Measurements from ENCODE around the gene SOAT2.
A peak's percentile ranks its signal among the peaks of the same experiment; 100 is the strongest.
"Not testable (repeated sequence)": the region's sequence is repeated elsewhere in the genome, so short reads cannot be mapped to it uniquely, and the experiment has no call there.

SOAT2 gene

DNA sequence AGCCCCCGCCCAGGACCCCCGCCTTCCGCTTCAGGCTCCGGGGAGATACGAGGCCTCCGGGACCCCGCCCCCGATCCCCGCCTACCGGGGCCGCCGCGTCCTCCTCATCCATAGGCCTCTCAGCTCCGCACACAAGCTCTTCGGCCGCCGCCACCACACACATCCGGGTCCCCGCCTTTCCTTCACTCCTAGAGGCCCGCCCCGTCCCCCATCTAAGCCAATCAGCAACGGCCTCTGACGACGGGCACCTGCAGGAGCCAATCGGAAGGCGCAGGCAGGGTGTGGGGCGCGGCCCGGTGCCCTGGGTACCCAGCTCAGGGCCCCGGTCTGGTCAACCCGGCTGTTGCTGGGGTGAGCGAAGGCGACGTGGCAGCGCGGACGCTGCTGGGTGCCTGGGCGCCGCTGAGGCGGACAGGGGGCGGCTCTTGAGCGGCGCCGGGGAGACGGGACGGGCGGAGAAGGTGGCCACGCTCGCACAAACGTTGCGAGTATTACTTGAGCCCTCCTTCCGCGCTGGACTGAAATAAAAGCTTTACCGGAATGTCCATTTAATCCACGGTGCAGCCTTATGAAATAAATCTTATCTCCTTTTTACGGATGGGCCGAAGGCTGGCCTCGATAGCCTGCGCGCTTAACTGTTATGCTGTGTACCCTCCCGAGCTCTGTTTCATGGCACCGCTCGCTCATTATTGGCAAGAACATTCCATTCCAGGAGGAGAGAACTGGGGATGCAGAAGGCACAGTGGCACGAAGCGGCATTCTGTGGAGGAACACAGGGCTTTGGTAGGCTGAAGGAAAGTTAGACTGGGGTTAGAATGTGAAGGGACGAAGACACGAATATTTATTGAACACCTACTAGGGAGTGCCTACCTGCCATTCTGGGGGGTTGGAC is 23.8 kb upstream of the SOAT2 start, which contains the start of gene SPRYD3:
SPRYD3 (minus strand) TSS at position 165 of the 892 bp plus-strand sequence; CDS start at position 108, 57 bp downstream.
- DNase-seq (ENCODE audit: low read depth in 2 of 2), result peak; percentile 93 to 95

DNA sequence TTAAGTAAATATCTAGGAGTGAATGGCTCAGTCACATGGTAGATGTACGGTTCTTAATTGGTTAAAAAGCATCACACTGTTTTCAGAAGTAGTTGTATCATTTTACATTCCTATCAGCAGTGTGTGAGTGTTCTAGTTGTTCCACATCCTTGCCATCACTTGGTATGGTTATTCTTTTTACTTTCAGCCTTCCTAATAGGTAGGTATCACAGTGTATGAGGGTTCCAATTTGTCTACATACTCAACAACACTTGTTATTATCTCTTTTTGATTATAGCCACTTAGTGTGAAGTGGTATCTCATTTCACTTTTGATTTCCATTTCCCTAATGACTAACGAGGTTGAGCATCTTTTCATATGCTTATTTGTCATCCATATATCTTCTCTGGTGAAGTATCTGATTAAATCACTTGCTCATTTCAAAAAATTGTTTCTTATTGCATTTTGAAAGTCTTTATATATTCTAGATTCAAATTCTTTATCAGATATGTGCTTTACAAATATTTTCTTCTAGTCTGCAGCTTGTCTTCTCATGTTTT is 20.6 kb upstream of the SOAT2 start:
- no peak for DNase-seq (ENCODE audit: low read depth in 2 of 2)

DNA sequence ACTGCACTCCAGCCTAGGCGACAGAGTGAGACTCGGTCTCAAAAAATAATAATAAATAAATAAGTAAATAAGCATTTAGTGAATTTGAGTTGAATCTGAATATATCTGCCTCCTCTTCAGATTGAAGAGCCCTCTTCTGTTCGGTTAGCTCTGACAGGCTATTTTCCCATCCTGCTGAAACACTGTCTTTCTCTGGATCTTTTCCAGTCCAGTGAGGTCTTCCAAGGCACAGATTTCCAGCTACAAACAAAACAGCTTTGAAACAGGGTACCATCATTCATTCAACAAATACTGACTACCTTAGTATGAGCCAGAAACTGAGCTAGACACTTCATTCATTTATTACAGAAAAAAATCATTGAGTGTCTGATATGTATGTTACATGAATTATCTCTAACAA is 16.9 kb upstream of the SOAT2 start:
- no peak for DNase-seq (ENCODE audit: low read depth in 2 of 2)

DNA sequence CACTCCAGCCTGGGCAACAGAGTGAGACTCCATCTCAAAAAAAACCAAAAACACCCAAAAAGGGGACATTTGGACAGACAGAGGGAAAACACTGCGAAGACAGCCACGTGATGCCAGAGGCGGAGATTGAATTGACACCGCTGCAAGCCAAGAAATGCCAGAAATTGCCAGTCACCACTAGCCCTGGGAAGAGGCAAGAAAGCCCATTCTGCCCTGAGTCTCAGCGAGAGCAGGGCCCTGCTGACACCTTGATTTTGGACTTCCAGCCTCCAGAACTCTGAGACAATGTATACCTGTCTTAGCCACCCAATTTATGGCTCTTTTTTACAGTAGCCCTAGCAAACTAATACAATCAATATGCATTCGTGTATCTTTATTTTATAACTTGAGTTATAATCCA is 13.2 kb upstream of the SOAT2 start:
- DNase-seq (ENCODE audit: low read depth in 2 of 2), result no peak

DNA sequence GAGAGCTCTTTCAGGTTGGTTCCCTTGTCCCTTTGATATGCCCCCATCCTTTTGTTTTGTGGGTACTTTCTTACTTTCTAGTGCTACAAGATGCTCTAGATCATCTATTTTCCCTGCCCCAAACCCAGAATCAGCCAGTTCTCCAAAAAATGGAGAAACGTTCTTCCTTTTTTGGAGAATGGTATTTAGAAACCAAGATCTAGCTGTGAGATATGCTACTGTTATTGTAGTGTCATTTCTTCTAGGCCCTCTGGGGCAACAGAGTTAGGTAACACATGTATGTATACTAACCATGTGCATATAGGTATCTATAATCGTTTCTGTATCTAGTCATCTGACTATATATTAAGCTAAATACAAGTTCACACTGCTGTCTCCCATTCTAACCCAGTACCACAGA is 12.7 kb upstream of the SOAT2 start:
- no peak for DNase-seq (ENCODE audit: low read depth in 2 of 2)

DNA sequence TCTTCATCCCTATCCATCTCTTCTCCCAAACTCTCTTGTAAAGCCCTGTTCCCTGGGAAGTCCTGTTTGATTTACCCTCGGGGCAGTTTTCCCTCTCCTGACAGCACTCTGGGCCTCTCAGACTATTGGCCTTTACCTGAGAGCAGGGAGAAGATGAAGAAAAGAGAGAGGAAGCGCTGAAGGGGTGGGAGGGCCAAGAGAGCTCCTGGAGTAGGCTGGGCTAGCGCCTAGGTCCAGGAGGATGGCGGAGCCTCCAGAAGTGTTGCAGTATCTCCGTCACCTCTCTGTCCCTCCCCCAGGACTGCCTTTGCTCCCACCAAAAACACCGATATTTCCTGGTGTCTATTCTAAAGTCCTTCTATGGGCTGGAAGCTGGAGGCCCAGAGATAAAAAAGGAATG is 11.5 kb upstream of the SOAT2 start:
- no peak for DNase-seq (ENCODE audit: low read depth in 2 of 2)

DNA sequence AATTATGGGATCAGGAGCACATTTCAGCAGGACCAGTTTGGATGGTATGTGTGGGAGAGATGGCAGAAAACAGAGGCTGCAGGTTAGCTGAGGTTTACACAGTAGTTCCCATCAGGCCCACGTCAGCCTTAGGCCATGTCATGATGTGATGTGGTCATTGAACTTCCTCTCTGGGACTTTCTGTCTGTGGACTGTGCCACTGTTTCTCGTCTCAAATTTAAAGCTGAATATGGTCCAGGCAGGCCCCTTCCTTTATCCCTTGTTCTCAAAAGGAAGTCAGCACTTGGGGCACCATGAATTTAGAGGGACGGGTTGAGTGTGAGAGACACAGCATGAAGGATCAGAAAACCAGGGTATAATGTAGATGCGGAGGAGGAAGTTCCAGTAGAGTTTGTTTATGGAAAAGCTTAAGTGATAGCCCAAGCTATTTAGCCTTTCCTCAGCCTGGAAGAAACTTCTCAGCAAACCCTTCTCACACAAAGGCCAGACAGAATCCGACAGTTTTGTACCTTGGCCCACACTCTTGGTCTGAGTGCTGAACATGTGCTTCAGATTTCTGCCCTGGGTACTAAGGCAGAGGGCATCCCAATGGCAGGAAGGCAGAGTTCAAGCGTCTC is 9.4 kb upstream of the SOAT2 start:
- no peak for DNase-seq (ENCODE audit: low read depth in 2 of 2)

DNA sequence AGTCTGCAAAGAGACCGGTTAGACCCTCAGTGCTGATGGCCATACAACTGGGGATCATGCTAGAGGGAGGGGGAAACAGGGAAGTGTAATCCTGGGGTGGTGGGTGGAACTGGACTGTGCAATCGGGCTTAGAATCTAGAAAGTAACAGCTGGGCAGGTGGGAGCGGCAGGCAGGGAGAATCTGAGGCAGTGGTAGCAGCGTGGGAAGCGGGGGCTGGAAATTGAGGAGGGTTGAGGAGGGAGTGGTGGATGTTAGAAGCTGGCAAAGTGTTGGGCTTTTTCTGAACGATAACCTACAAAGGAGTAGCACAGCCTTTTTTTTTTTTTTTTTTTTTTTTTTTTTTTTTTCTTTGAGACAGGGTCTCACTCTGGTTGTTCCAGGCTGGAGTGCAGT is 8.9 kb upstream of the SOAT2 start:
- DNase-seq (ENCODE audit: low read depth in 2 of 2), result no peak

DNA sequence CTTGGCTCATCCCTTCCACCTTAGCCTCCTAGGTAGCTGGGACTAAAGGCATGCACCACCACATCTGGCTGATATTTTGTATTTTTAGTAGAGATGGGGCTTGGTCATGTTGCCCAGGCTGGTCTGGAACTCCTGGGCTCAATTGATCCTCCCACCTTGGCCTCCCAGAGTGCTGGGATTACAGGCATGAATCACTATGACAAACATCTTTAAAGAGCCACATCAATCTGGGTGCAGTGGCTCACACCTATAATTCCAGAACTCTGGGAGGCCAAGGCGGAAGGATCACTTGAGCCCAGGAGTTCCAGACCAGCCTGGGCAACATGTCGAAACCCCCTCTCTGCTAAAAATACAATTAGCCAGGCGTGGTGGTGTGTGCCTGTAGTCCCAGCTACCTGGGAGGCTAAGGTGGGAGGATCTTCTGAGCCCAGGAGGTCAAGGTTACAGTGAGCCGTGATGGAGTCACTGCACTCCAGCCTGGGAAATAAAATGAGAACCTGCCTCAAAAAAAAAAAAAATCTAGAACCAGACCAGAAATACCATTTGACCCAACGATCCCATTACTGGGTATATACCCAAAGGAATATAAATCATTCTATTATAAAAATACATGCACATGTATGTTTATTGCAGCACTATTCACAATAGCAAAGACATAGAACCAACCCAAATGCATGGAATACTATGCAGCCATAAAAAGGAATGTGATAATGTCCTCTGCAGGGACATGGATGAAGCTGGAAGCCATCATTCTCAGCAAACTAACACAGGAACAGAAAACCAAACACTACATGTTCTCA is 8.3 kb upstream of the SOAT2 start:
- not testable (repeated sequence) for DNase-seq (ENCODE audit: low read depth in 2 of 2)

DNA sequence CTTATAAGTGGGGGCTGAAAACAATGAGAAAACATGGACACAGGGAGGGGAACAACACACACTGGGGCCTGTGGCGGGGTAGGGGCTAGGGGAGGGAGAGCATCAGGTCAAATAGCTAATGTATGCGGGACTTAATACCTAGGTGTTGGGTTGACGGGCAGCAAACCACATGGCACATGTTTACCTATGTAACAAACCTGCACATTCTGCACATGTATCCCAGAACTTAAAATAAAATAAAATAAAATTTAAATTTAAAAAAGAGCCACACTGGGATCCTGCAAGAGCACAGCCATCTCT is 7.7 kb upstream of the SOAT2 start:
- DNase-seq (ENCODE audit: low read depth in 2 of 2), result not testable (repeated sequence)

DNA sequence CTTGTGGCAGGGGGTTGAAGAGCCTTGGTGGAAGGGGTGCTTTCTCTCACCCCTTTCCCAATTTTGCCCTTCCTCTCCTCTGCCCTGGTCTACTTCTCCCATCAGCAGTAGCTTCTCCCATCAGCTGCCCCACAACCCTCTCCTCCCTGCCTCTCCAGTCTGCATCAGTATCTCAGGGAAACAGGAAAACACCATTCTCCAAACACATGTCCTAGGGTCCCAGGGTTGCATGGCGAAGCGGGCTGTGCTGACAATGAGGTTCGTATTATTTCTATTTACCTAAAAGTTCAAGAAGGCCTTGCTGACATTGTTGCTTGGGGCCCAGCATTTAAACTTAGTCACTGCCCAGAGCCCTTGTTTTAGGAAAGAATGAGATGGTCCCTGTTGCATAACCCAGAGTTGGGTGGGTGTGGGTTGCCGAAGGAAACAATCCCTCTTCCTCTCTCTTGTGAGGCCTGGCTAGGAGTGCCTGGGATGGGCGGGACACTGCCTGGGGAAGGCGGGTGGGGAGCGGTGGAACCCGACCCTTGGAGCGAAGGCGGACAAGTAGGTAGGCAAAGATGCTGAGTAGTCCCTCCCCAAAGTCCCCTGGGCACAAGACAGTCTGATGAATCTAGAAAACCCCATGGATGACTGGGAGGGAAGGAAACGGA is 7.1 kb upstream of the SOAT2 start:
- DNase-seq (ENCODE audit: low read depth in 2 of 2), result no peak

DNA sequence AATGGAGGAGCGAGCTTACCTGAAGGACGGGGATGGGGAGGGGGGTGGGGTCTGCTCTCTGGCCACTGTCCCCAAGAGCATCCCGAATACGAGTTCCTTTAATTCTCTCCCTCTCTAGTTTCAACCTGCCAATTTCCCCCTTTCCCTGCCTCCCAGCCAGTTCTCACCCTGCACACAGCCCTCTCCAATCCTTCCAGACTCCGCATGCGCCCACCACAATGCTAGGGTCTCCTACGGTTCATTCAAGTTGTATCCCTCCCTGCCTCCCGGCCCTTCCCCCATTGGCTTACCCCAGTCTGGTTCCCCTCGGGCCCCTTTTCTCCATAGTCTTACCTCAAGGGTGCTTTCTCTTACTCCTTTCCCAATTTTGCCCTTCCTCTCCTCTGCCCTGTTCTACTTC is 6.5 kb upstream of the SOAT2 start:
- no peak for DNase-seq (ENCODE audit: low read depth in 2 of 2)

DNA sequence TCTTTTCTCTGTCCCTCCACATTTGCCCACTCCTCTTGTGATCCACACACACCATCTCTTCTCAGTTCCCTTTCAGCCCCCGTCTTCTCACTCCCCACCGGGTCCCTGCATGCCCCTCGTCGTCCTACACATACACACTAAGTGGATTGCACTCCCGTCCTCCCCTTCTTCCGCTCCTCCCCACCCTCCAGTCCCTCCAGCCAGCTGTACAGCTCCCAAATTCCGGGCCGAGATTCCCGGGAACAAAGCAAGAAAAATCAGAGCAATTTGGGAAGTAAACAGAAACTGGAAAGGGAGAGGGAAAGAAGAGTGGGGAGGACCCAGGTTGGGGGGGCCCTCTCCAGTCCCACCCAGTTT is 6.1 kb upstream of the SOAT2 start:
- DNase-seq (ENCODE audit: low read depth in 2 of 2), result no peak

DNA sequence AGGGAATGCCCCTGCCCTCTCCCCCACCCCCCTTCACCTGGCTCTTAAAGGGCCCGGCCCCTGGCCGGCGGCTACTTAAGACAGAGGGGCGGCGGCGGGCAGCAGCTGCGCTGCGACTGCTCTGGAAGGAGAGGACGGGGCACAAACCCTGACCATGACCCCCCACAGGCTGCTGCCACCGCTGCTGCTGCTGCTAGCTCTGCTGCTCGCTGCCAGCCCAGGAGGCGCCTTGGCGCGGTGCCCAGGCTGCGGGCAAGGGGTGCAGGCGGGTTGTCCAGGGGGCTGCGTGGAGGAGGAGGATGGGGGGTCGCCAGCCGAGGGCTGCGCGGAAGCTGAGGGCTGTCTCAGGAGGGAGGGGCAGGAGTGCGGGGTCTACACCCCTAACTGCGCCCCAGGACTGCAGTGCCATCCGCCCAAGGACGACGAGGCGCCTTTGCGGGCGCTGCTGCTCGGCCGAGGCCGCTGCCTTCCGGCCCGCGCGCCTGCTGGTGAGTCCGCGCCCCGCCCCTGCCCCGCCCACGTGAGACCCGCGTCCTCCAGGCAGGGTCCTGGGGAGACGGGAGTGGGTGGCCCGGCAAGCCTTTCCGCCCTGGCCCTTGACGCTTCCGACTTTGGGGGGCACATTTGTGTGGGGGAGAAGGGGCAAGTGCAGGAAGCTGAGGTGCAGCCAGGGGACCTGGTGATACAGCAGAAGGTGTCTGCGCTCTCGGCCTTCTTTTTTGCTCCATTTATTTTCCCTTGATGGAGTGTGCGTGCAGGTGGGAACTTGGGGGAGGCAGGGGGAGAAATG is 5.5 kb upstream of the SOAT2 start, which contains the start of gene IGFBP6:
IGFBP6 (plus strand) TSS at position 104 of the 790 bp plus-strand sequence; CDS start at position 155, 51 bp downstream.
- peak in 1 of 2 experiments; percentile 62 for DNase-seq (ENCODE audit: low read depth in 2 of 2)

DNA sequence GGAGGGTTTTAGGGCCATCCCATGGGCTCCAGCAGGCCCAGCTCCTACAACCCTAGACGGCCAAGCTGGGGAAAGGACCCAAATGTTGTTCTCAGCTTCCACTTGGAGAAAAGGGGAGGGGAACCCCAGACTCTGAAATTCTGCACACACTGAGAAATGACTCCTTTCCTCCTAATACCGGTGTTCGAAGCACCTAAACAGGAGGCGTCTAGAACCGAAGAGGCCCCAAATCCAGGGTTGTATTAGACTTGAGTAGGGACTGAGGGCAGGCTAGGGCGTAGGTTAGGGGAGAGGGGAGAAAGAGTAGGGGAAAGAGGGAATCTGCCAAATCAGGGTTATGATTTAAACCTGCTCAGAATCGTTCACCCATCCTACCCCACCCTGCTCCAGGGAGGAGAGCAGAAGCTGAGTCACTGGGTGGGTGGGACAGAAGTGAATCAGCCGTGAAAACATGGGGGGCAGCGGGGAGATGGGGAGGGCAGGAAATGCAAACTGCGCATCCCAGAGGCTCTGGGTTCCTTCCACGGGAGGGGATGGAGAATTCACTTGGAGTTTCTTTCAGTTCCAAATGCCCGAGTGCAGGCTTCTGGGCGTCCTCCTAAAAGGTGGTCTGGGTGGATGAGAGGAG is 4.8 kb upstream of the SOAT2 start:
- no peak for DNase-seq (ENCODE audit: low read depth in 2 of 2)

DNA sequence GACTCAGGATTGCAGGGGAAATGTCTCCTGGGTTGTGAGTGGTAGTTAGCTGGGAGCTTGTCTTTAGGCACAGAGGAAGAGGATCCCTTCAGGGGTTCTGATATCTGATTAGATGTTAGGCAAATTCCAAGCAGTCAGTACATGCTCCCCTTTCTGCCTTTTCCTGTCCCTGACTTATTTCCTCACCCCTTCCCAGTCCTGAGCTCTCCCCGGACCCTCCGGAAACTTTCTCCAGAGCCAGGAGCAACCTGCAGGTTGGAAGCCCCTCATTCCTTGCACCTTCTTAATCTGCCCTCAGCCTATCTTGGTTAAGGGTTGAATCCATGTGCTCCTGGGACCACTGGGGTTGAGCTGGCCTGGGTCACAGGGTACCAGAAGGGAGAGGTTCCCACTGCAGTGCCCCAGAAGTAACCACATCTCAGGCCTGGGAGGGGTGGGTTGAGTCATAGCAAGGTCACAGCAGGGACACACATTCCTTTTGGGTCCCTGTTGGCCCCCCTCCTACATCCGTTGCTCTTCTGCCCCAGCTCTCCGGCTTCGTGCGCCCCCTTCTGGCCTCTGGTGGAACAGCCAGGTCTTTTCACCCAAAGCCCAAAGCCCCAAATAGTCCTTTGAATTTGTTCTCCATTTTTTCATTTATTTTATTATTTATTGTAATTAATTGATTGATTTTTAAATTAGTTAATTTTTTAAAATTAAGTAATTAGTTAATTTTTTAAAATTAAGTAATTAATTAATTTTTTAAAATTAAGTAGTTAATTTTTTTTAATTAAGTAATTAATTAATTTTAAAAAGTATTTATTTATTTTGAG is 4.0 kb upstream of the SOAT2 start:
- peak; percentile 71 to 93 for DNase-seq (ENCODE audit: low read depth in 2 of 2)

DNA sequence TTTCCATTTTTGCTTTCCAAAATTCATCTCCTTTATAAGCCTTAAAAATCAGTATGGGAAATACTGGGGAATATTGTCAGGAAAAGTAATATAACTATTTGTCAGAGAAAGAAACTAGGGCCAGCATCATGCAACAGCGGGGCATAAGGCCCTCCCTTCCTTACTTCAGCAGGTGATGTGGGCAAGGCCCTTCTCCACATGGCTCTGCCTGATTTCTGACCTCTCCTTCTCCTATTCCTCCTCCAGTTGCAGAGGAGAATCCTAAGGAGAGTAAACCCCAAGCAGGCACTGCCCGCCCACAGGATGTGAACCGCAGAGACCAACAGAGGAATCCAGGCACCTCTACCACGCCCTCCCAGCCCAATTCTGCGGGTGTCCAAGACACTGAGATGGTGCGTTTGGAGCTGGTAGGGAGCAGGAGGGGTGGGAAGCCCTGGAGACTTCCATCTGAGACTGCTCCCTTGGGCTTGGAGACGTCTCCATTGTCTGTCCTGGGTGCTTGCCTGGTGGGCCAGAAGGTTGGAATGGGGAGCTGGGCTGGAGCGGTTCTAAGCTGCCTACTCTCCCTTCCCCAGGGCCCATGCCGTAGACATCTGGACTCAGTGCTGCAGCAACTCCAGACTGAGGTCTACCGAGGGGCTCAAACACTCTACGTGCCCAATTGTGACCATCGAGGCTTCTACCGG is 2.7 kb upstream of the SOAT2 start:
- DNase-seq (ENCODE audit: low read depth in 2 of 2), result no peak

DNA sequence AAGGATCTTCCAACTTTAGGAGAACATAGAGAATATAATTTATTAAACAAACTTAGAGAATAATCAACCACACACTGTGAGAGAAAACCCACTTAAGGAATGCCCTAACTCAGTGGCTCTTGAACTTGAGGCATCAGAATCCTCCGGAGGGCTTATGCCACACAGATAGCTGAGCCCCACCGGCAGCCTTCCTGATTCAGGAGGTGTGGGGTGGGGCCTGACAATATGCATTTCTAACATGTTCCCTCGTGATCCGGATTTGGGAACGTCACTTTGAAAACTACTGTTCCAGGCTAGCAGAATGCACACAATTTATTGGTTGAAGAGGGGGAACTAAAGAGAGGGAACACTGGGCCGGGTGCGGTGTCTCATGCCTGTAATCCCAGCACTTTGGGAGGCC is 2.0 kb upstream of the SOAT2 start:
- DNase-seq (ENCODE audit: low read depth in 2 of 2), result no peak
